ENCODE data around the gene TMEM132C.

- TF ChIP-seq CTCF (IDR thresholded peaks at IDR 0.05) (no peak), POLR2A (IDR thresholded peaks at IDR 0.05) (no peak)
Observed at GRCh38 chr12:128245905-128246304, 21.1 kb upstream of the TMEM132C start.

All from sigmoid colon (tissue), 3 donors.